OCI-LY7 (cell line): ENCODE results near the gene WDR49.

Source experiments
- EZH2phosphoT487 ChIP-seq: fragments of 200-600 bp; sonication (generic); IDR thresholded peaks from 2 replicates; pipeline ENCODE4 v1.6.1; 2018; ENCODE audit warnings: low read depth, borderline replicate concordance, mild to moderate bottlenecking, mixed run types, antibody characterized with exemption, low read length, moderate library complexity, mixed read lengths
- TF ChIP-seq, protein P1 (sequence below): fragments of 200-600 bp; sonication (generic); conservative IDR thresholded peaks from 2 replicates; pipeline ENCODE4 v1.5.1; 2014; ENCODE audit warnings: mild to moderate bottlenecking, antibody characterized with exemption, low read length, moderate library complexity, mixed read lengths

DNA sequence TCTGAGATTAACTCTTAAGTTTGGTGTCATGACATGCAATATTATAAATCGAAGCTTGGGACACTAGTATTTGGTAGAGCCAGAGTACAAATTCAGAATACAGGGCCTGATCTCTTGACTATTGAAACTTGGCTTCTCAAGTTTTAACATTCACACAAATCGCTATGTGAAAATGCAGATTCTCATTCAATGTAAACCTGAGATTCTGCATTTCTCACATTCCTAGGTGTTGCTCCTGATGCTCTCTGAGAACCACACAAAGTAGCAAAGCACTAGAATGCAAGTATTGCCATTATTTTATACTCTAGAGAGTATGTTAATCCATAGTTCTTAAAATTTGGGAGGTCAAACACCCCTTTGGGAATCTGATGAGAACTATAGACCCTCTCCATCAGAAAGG is 47.9 kb downstream of the WDR49 start:
- TF ChIP-seq, protein P1, sequence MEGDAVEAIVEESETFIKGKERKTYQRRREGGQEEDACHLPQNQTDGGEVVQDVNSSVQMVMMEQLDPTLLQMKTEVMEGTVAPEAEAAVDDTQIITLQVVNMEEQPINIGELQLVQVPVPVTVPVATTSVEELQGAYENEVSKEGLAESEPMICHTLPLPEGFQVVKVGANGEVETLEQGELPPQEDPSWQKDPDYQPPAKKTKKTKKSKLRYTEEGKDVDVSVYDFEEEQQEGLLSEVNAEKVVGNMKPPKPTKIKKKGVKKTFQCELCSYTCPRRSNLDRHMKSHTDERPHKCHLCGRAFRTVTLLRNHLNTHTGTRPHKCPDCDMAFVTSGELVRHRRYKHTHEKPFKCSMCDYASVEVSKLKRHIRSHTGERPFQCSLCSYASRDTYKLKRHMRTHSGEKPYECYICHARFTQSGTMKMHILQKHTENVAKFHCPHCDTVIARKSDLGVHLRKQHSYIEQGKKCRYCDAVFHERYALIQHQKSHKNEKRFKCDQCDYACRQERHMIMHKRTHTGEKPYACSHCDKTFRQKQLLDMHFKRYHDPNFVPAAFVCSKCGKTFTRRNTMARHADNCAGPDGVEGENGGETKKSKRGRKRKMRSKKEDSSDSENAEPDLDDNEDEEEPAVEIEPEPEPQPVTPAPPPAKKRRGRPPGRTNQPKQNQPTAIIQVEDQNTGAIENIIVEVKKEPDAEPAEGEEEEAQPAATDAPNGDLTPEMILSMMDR = no peak
- no peak for TF ChIP-seq EZH2phosphoT487
